NB4 (cell line): ENCODE data around the gene PTPN3.

ENCODE experiments used
- CTCF ChIP-seq: IDR thresholded peaks from one replicate; pipeline ENCODE4 v1.5.1; 2012; ENCODE audit warnings: low read depth, low read length
- MYC ChIP-seq: IDR thresholded peaks from 2 replicates; pipeline ENCODE4 v1.6.1; 2011; ENCODE audit warnings: low read depth, low read length
- POLR2A ChIP-seq: IDR thresholded peaks from 2 replicates; pipeline ENCODE4 v1.6.1; 2011; ENCODE audit warnings: mild to moderate bottlenecking; ENCODE audit not compliant: insufficient read length; ENCODE audit errors: extremely low read depth

DNA sequence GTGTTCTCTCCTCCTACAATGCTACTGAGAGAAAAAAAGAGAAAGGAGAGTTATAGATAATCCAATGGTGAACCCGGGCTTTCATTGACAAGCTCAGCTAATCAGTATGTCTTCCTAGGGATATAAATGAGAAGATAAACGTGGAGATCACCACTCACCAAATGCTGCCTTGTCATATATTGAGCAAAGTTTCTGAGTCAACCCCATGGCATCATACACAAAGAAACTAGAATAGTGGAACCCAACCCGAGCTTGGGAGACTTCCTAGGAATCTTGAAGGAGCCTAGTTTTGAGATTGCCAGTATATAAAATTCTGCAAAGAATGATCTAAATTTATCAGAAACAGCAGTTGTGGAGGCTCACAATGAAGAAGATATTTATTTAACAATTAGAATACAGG is 47.8 kb downstream of the PTPN3 start:
- no peak for TF ChIP-seq CTCF
- TF ChIP-seq POLR2A, result no peak
- TF ChIP-seq MYC, result no peak
